SK-N-SH (cell line): ENCODE measurements around the gene ENDOV. TPM values are rescaled to one million over a fixed set of nuclear protein-coding genes. Genes with fewer than 3 reads are reported as not detected.

Experiments
- CTCF ChIA-PET: fragments of 300-600, 350-600 bp; formaldehyde crosslinking; extraction: SDS; loops from one replicate; lab custom pipeline; 2021; lab: Yijun Ruan, JAX
- POLR2A ChIA-PET: fragments of 350-600 bp; sonication (Branson Sonifier 250); formaldehyde crosslinking; extraction: SDS; loops from one replicate; lab custom pipeline; 2020; ENCODE audit warnings: antibody characterized with exemption, inconsistent platforms; lab: Yijun Ruan, JAX
- DNase-seq: peaks from one replicate; pipeline ENCODE4 v3.0.0; 2012
- H2AFZ ChIP-seq: fragments of 200-600 bp; sonication (generic); 2 replicates; pipeline ENCODE4 v1.8.1; 2016; ENCODE audit warnings: antibody characterized with exemption, mild to moderate bottlenecking, low read depth
- H3F3A ChIP-seq: fragments of 200-600 bp; sonication (generic); replicated peaks from 2 replicates; pipeline ENCODE3; 2016; ENCODE audit warnings: antibody characterized with exemption, mild to moderate bottlenecking; ENCODE audit not compliant: insufficient read depth
- H3K27ac ChIP-seq, 2 experiments: fragments of 200-500 bp in 1 of 2; fragments of 200-600 bp in 1 of 2; sonication (Bioruptor generic) in 1 of 2; sonication (generic), shearing (Covaris generic) in 1 of 2; 2 replicates each; pipeline versions ENCODE4 v1.5.1 to v1.6.1; 2014 to 2016; ENCODE audit warnings: low read depth in 2 of 2, inconsistent platforms in 1 of 2, low read length in 1 of 2, mild to moderate bottlenecking in 1 of 2, mixed read lengths in 1 of 2
- H3K27me3 ChIP-seq: fragments of 200-600 bp; sonication (generic), shearing (Covaris generic); 2 replicates; pipeline ENCODE4 v1.6.1; 2016; ENCODE audit warnings: mixed run types; ENCODE audit not compliant: insufficient read depth
- H3K36me3 ChIP-seq, 2 experiments: fragments of 200-500 bp in 1 of 2; fragments of 200-600 bp in 1 of 2; sonication (Bioruptor generic) in 1 of 2; sonication (generic) in 1 of 2; replicated peaks in 1 of 2; 2 replicates each; pipeline versions ENCODE3 to v1.5.1; 2014 to 2016; ENCODE audit warnings: low read length in 1 of 2, mild to moderate bottlenecking in 1 of 2; ENCODE audit not compliant: insufficient read depth in 2 of 2, control insufficient read depth in 1 of 2
- H3K4me1 ChIP-seq, 2 experiments: fragments of 200-500 bp in 1 of 2; fragments of 200-600 bp in 1 of 2; sonication (Bioruptor generic) in 1 of 2; sonication (generic), shearing (Covaris generic) in 1 of 2; 2 replicates each; pipeline versions ENCODE4 v1.5.1 to v1.6.1; 2014 to 2016; ENCODE audit warnings: low read depth in 1 of 2, low read length in 1 of 2, mixed run types in 1 of 2; ENCODE audit not compliant: insufficient read depth in 2 of 2, control insufficient read depth in 1 of 2
- H3K4me2 ChIP-seq: fragments of 200-600 bp; sonication (generic), shearing (Covaris generic); 2 replicates; pipeline ENCODE4 v1.6.1; 2017; ENCODE audit warnings: mixed run types
- H3K4me3 ChIP-seq, 2 experiments: fragments of 200-500 bp in 1 of 2; fragments of 200-600 bp in 1 of 2; sonication (Bioruptor generic) in 1 of 2; sonication (generic), shearing (Covaris generic) in 1 of 2; 2 replicates each; pipeline versions ENCODE4 v1.5.1 to v1.8.1; 2014 to 2016; ENCODE audit warnings: low read depth in 2 of 2, inconsistent platforms in 1 of 2, low read length in 1 of 2, mild to moderate bottlenecking in 1 of 2, mixed read lengths in 1 of 2, moderate library complexity in 1 of 2
- H3K79me2 ChIP-seq: fragments of 200-600 bp; sonication (generic); 2 replicates; pipeline ENCODE4 v1.8.1; 2017; ENCODE audit warnings: mild to moderate bottlenecking; ENCODE audit not compliant: insufficient read depth
- H3K9ac ChIP-seq: fragments of 200-600 bp; sonication (generic); 2 replicates; pipeline ENCODE4 v1.6.1; 2017; ENCODE audit warnings: mixed run types
- H3K9me2 ChIP-seq: fragments of 200-600 bp; sonication (generic); 2 replicates; pipeline ENCODE4 v1.6.1; 2017; ENCODE audit warnings: mixed run types
- H3K9me3 ChIP-seq: fragments of 200-600 bp; sonication (generic); 2 replicates; pipeline ENCODE4 v1.6.1; 2017; ENCODE audit warnings: mixed run types, mild to moderate bottlenecking, moderate library complexity
- H4K20me1 ChIP-seq: fragments of 200-600 bp; sonication (generic); 2 replicates; pipeline ENCODE4 v1.6.1; 2017; ENCODE audit warnings: mild to moderate bottlenecking, mixed run types; ENCODE audit not compliant: insufficient read depth
- CHD2 ChIP-seq: fragments of 150-350 bp; IDR thresholded peaks from 2 replicates; pipeline ENCODE4 v1.6.1; 2018; ENCODE audit warnings: low read length; ENCODE audit not compliant: partially characterized antibody
- ELF1 ChIP-seq: IDR thresholded peaks from 2 replicates; pipeline ENCODE4 v1.4.0; 2012
- EZH2phosphoT487 ChIP-seq: fragments of 200-600 bp; sonication (generic); IDR thresholded peaks from 2 replicates; pipeline ENCODE4 v1.6.1; 2017; ENCODE audit warnings: low read depth, mixed run types, mild to moderate bottlenecking, antibody characterized with exemption, moderate library complexity, borderline replicate concordance
- FOSL2 ChIP-seq: IDR thresholded peaks from 2 replicates; pipeline ENCODE4 v1.4.0; 2012; ENCODE audit warnings: low read depth, mild to moderate bottlenecking, moderate library complexity, borderline replicate concordance
- FOXJ3 ChIP-seq: sonication (generic); formaldehyde crosslinking; IDR thresholded peaks from 2 replicates; pipeline ENCODE4 v1.5.1; 2020; ENCODE audit warnings: mild to moderate bottlenecking, missing genetic modification reagents
- GABPA ChIP-seq: IDR thresholded peaks from 2 replicates; pipeline ENCODE4 v1.4.0; 2012; ENCODE audit warnings: low read depth, mild to moderate bottlenecking
- MEF2A ChIP-seq: IDR thresholded peaks from 2 replicates; pipeline ENCODE4 v1.4.0; 2012; ENCODE audit warnings: low read depth, borderline replicate concordance
- NRF1 ChIP-seq: IDR thresholded peaks from 2 replicates; pipeline ENCODE4 v1.6.1; 2012; ENCODE audit warnings: low read depth, mild to moderate bottlenecking, low read length
- RAD21 ChIP-seq: IDR thresholded peaks from 2 replicates; pipeline ENCODE4 v1.6.1; 2012; ENCODE audit warnings: mild to moderate bottlenecking, low read length
- RFX5 ChIP-seq: IDR thresholded peaks from 2 replicates; pipeline ENCODE4 v1.6.1; 2012; ENCODE audit warnings: mild to moderate bottlenecking, improper control_type of control experiment, low read length
- SMC3 ChIP-seq: IDR thresholded peaks from 2 replicates; pipeline ENCODE4 v1.6.1; 2012; ENCODE audit warnings: low read depth, low read length, improper control_type of control experiment
- TEAD4 ChIP-seq: IDR thresholded peaks from 2 replicates; pipeline ENCODE4 v1.4.0; 2012; ENCODE audit warnings: mild to moderate bottlenecking, borderline replicate concordance; ENCODE audit not compliant: insufficient read depth
- YY1 ChIP-seq: IDR thresholded peaks from 2 replicates; pipeline ENCODE4 v1.4.0; 2012; ENCODE audit warnings: low read depth, mild to moderate bottlenecking
- WGBS: methylation state at CpG from one replicate; pipeline ENCODE4 v1.1.6; 2017; ENCODE audit warnings: low lambda C conversion rate; 5-methylcytosine and 5-hydroxymethylcytosine counted together
- polyA plus RNA-seq, 3 experiments: library from polyadenylated mRNA; depleted of rRNA; stranded (reverse); fragments of >200 nt; gene quantifications; 2 replicates each; pipeline ENCODE4 v1.2.3, GENCODE V29; 2012

The ENDOV gene
- polyA plus RNA-seq, 1 of the 3 experiments (the other 2 are of a cell fraction): 83.6 TPM

DNA sequence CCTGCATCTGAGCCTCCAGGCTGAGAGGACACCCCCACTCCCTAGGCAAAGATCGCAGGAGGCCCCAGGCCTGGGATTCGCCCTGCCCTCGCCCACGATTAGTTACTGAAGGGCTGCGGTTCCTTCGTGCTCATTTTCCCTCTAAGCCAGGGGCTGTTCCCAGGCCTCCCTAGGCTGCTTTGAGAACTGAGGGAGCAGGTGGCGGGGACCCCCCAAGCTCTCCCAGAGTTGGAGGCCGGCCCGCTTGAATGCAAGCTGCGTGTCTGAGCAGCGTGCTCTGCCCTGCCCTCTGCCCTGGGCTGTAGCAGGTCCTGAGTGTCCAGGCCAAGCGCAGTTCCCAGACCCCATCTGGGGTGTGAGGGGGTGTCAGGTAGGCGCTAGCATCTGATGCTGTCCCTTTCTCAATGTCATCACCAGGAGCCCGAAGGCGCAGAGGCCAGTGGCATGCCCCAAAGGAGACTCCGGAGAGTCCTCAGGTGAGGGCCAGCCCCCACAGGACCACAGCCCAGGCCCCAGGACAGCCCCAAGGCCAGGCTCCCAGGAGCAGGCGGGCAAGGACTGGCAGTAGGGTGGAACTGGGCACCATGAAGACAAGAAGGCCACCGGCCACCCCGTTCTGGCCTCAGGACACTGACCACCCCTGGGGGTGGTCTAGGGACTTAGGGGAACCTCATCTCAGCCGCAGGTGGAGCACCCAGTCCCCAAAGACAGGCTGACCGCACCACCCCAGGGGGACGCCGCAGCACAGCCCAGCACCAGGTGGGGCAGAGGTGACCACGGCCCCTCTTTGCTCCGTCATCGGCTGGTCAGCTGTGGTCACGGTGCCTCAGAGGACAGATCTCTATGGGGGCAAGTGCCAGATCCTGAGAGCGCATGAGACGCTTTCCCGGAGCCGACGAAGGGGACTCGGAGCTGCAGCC, 14.6 kb downstream of the ENDOV start:
- no peak overlapping the region for H3K27ac ChIP-seq
- no peak overlapping the region for H2AFZ ChIP-seq
- H3K9me3 ChIP-seq: no peaks in the 10 kb centered on the region
- no peaks in the 10 kb centered on the region; a peak in 1 of 4 replicates for H3K4me1 ChIP-seq
- H3K9me2 ChIP-seq: no peaks in the 10 kb centered on the region
- H3K79me2 ChIP-seq: no peaks in the 10 kb centered on the region
- ChIA-PET POLR2A (no interaction called here), CTCF (interaction anchor here (1.2 to 6.5 kb wide), 5 partner anchors 8 to 552 kb away, joined by 3 to 81 read pairs (median 25); no protein-coding TSS in a partner anchor)
- no peaks in the 10 kb centered on the region for H4K20me1 ChIP-seq
- H3K9ac ChIP-seq: no peak overlapping the region
- H3K4me3 ChIP-seq: no peak overlapping the region
- H3K36me3 ChIP-seq: peaks cover 3 to 24% of the 10 kb centered on the region in 2 experiments
- H3K27me3 ChIP-seq: no peaks in the 10 kb centered on the region
- TF ChIP-seq YY1: no peak
- TF ChIP-seq SMC3: no peak
- no peak for TF ChIP-seq RAD21
- no peak for TF ChIP-seq FOXJ3 (CRISPR knock-in tag)
- no peak for TF ChIP-seq GABPA
- TF ChIP-seq CHD2: no peak
- TF ChIP-seq RFX5: no peak
- TF ChIP-seq FOSL2: no peak
- no peak for TF ChIP-seq NRF1
- TF ChIP-seq TEAD4: no peak
- no peak overlapping the region for H3K4me2 ChIP-seq
- WGBS: 90% methylated on average over 17 of the region's 33 CpGs
- DNase-seq: no peak
- H3F3A ChIP-seq: peaks cover 6% of the 10 kb centered on the region

DNA sequence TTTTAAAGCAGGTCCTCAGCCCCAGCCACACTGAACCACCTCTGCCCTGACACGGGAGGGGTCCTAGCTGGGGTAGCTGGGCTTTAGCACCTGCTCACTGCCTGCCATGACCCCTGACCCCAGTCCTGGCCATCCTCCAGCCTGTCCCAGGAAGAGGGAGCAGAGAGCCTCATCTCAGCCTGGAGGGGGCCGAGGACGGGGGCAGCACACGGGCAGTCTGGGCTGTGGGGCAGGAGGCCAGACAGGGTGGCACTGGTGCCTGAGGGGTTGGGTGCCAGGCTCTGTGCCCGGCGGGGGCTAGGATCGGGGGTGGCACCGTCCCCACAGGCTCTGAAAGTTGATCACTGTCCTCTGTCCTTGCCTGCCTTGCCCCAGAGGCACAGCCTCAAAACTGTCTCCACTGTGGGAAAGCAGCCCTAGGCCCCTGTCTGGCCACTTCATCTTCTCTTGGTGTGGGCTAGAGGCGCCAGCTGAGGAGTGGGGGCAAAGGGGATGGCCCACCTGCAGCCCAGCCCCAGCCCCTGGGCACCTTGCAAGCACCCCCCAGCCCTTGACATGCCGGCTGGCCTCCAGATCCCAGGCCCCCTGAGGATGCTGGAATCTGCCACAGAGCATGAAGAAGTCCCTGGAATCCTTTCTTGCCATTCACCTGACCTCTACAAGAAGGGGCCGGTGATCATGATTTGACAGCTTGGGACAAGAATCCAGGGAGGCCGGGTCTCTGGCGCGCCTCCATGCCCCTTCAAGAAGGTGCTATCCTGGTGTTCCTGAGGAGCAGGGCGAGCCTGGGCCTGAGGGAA, 15.7 kb downstream of the ENDOV start:
- Histone ChIP-seq H3K4me3 (no peak overlapping the region), H2AFZ (no peak overlapping the region), H3K4me1 (no peaks in the 10 kb centered on the region; a peak in 1 of 4 replicates), H3K27ac (no peak overlapping the region), H3K27me3 (no peaks in the 10 kb centered on the region), H3K9ac (no peak overlapping the region), H3K79me2 (no peaks in the 10 kb centered on the region), H3K36me3 (peaks cover 3 to 24% of the 10 kb centered on the region in 2 experiments), H3K9me3 (no peaks in the 10 kb centered on the region), H3K9me2 (no peaks in the 10 kb centered on the region), H3K4me2 (no peak overlapping the region), H3F3A (peaks cover 6% of the 10 kb centered on the region), H4K20me1 (no peaks in the 10 kb centered on the region)
- POLR2A ChIA-PET: no interaction called here
- 73% methylated on average over 13 of the region's 15 CpGs for WGBS
- TF ChIP-seq NRF1 (no peak), MEF2A (no peak), EZH2phosphoT487 (no peak), ELF1 (no peak), TEAD4 (no peak)
- CTCF ChIA-PET: interaction anchor here (1.1 to 1.2 kb wide), 5 partner anchors 9 to 672 kb away, joined by 3 to 4 read pairs (median 3); no protein-coding TSS in a partner anchor
- no peak for DNase-seq
